Caco-2 (cell line): ENCODE data around the gene UBN1. TPM values are rescaled to one million over a fixed set of nuclear protein-coding genes. Genes with fewer than 3 reads are reported as not detected.

Experiments
- BruUV-seq: library from RNA; stranded (reverse); fragments of 400-500 nt; replicated peaks from 2 replicates; lab custom pipeline; 2021; lab: Mats Ljungman, UMichigan
- CTCF ChIA-PET: fragments of 300-600 bp; sonication (Branson Sonifier 250); formaldehyde crosslinking; loops from one replicate; lab custom pipeline; 2022; ENCODE audit warnings: antibody characterized with exemption; lab: Charles Lee
- POLR2A ChIA-PET: fragments of 300-600 bp; sonication (Branson Sonifier 250); formaldehyde crosslinking; loops from one replicate; lab custom pipeline; 2022; ENCODE audit warnings: antibody characterized with exemption; lab: Charles Lee
- DNase-seq, 2 experiments: peaks; one replicate each; pipeline versions ENCODE4 v3.0.0 to v3.0.0-alpha.2; 2020 to 2022
- H3K27me3 ChIP-seq: replicated peaks from 2 replicates; pipeline ENCODE4 v1.6.0; 2011; ENCODE audit warnings: low read length; ENCODE audit not compliant: control insufficient read depth, insufficient read depth
- H3K36me3 ChIP-seq: 2 replicates; pipeline ENCODE4 v1.5.1; 2011; ENCODE audit warnings: low read length; ENCODE audit not compliant: control insufficient read depth, insufficient read depth
- H3K4me1 ChIP-seq: fragments of 250-450 bp; sonication (Bioruptor Pico); 2 replicates; pipeline ENCODE4 v1.5.1; 2020; ENCODE audit warnings: mild to moderate bottlenecking
- H3K4me3 ChIP-seq: 2 replicates; pipeline ENCODE4 v1.5.1; 2011; ENCODE audit warnings: low read depth, mild to moderate bottlenecking, control low read depth, low read length
- H3K9me3 ChIP-seq: fragments of 250-450 bp; sonication (Bioruptor Pico); 2 replicates; pipeline ENCODE4 v1.5.1; 2020; ENCODE audit warnings: mild to moderate bottlenecking, moderate library complexity
- H3K27ac Mint-ChIP-seq: one replicate; pipeline ENCODE4 v1.8.0; 2022; ENCODE audit warnings: mixed read lengths; ENCODE audit not compliant: unreplicated experiment
- H3K27me3 Mint-ChIP-seq: one replicate; pipeline ENCODE4 v1.8.0; 2022; ENCODE audit warnings: mixed read lengths; ENCODE audit not compliant: insufficient read depth, unreplicated experiment
- H3K36me3 Mint-ChIP-seq: one replicate; pipeline ENCODE4 v1.8.0; 2022; ENCODE audit warnings: mild to moderate bottlenecking, mixed read lengths; ENCODE audit not compliant: insufficient read depth, unreplicated experiment
- H3K4me1 Mint-ChIP-seq: one replicate; pipeline ENCODE4 v1.8.0; 2022; ENCODE audit warnings: low read depth, mixed read lengths; ENCODE audit not compliant: unreplicated experiment
- H3K4me3 Mint-ChIP-seq: one replicate; pipeline ENCODE4 v1.8.0; 2022; ENCODE audit warnings: mild to moderate bottlenecking, moderate library complexity, mixed read lengths; ENCODE audit not compliant: unreplicated experiment
- H3K9me3 Mint-ChIP-seq: one replicate; pipeline ENCODE4 v1.8.0; 2022; ENCODE audit warnings: mixed read lengths; ENCODE audit not compliant: unreplicated experiment
- CTCF ChIP-seq, 2 experiments: fragments of 200-600 bp in 1 of 2; IDR thresholded peaks; 1 replicate in 1 of 2; 2 replicates in 1 of 2; pipeline versions ENCODE4 v1.5.1 to v1.8.0; 2011 to 2022; ENCODE audit warnings: antibody characterized with exemption in 1 of 2, control low read depth in 1 of 2, inconsistent platforms in 1 of 2, low read depth in 1 of 2, low read length in 1 of 2, mild to moderate bottlenecking in 1 of 2, moderate library complexity in 1 of 2; ENCODE audit not compliant: insufficient read depth in 1 of 2, severe bottlenecking in 1 of 2, unreplicated experiment in 1 of 2
- intact Hi-C: fragments of 100-400 bp; cut with micrococcal nuclease; formaldehyde crosslinking; loops from one replicate; pipeline ENCODE4 v1.10.0; 2022; ENCODE audit not compliant: unreplicated experiment
- total RNA-seq: library from RNA; stranded (reverse); gene quantifications from 2 replicates; pipeline ENCODE4 v1.2.3, GENCODE V29; 2022

UBN1 gene
- total RNA-seq, 1 experiment from 2014 or later = 31.5 TPM

- Mint-ChIP-seq H3K27ac (no peak overlapping the region), H3K36me3 (peaks cover 14% of the 10 kb centered on the region), H3K27me3 (no peaks in the 10 kb centered on the region), H3K4me3 (no peak overlapping the region), H3K4me1 (peaks cover 2% of the 10 kb centered on the region), H3K9me3 (no peaks in the 10 kb centered on the region)
- ChIA-PET CTCF (no interaction called here), POLR2A (no interaction called here)
- DNase-seq = no peak
- H3K4me1 ChIP-seq = peaks cover 9% of the 10 kb centered on the region; the same call in 1 of the 2 replicates
- H3K4me3 ChIP-seq = no peak overlapping the region
- no peaks in the 10 kb centered on the region for H3K36me3 ChIP-seq
- intact Hi-C loops = no loop called here
- no peaks in the 10 kb centered on the region for H3K27me3 ChIP-seq
- no peak for TF ChIP-seq CTCF (IDR thresholded peaks at IDR 0.05; ENCODE audit: insufficient read depth in 1 of 2, low read depth in 1 of 2, low read length in 1 of 2, severe bottlenecking in 1 of 2, unreplicated experiment in 1 of 2)
- no peaks in the 10 kb centered on the region for H3K9me3 ChIP-seq
- BruUV-seq = no TSS peak
Measured at GRCh38 chr16:4798456-4798855, 48.8 kb upstream of the UBN1 start.

- Histone ChIP-seq H3K36me3 (no peaks in the 10 kb centered on the region), H3K9me3 (no peaks in the 10 kb centered on the region), H3K4me3 (no peak overlapping the region), H3K27me3 (no peaks in the 10 kb centered on the region), H3K4me1 (peaks cover 9% of the 10 kb centered on the region; the same call in 1 of the 2 replicates)
- no peak for DNase-seq
- peak overlapping the region; percentile 50 for H3K27ac Mint-ChIP-seq
- ChIA-PET POLR2A (no interaction called here), CTCF (no interaction called here)
- H3K9me3 Mint-ChIP-seq = no peaks in the 10 kb centered on the region
- no peaks in the 10 kb centered on the region for H3K27me3 Mint-ChIP-seq
- no TSS peak for BruUV-seq
- intact Hi-C loops = no loop called here
- no peak for TF ChIP-seq CTCF (IDR thresholded peaks at IDR 0.05; ENCODE audit: insufficient read depth in 1 of 2, low read depth in 1 of 2, low read length in 1 of 2, severe bottlenecking in 1 of 2, unreplicated experiment in 1 of 2)
- peaks cover 21% of the 10 kb centered on the region for H3K36me3 Mint-ChIP-seq
- H3K4me3 Mint-ChIP-seq = no peak overlapping the region
- H3K4me1 Mint-ChIP-seq = peaks cover 10% of the 10 kb centered on the region
Measured at GRCh38 chr16:4799171-4799855, 48.0 kb upstream of the UBN1 start.

GRCh38 chr16:4800290-4801041, 46.8 kb upstream of the UBN1 start:
- Mint-ChIP-seq H3K27me3 (no peaks in the 10 kb centered on the region), H3K9me3 (no peaks in the 10 kb centered on the region), H3K27ac (no peak overlapping the region), H3K4me3 (peak overlapping the region; percentile 77), H3K36me3 (peaks cover 33% of the 10 kb centered on the region), H3K4me1 (peaks cover 10% of the 10 kb centered on the region)
- BruUV-seq = no TSS peak
- Histone ChIP-seq H3K4me1 (peaks cover 9% of the 10 kb centered on the region; the same call in 1 of the 2 replicates), H3K4me3 (no peak overlapping the region), H3K36me3 (no peaks in the 10 kb centered on the region), H3K9me3 (no peaks in the 10 kb centered on the region), H3K27me3 (no peaks in the 10 kb centered on the region)
- no peak for TF ChIP-seq CTCF (IDR thresholded peaks at IDR 0.05; ENCODE audit: insufficient read depth in 1 of 2, low read depth in 1 of 2, low read length in 1 of 2, severe bottlenecking in 1 of 2, unreplicated experiment in 1 of 2)
- no peak for DNase-seq
- intact Hi-C loops = loop anchor here (5.0 kb wide), 1 partner anchor 108 kb away; the partner anchor contains the start of gene NUDT16L1
- POLR2A ChIA-PET = no interaction called here
- CTCF ChIA-PET = no interaction called here
